ENCODE measurements around the gene ZNF773.
"Not testable (repeated sequence)": the region's sequence is repeated elsewhere in the genome, so short reads cannot be mapped to it uniquely, and the experiment has no call there.

The ZNF773 gene

DNA sequence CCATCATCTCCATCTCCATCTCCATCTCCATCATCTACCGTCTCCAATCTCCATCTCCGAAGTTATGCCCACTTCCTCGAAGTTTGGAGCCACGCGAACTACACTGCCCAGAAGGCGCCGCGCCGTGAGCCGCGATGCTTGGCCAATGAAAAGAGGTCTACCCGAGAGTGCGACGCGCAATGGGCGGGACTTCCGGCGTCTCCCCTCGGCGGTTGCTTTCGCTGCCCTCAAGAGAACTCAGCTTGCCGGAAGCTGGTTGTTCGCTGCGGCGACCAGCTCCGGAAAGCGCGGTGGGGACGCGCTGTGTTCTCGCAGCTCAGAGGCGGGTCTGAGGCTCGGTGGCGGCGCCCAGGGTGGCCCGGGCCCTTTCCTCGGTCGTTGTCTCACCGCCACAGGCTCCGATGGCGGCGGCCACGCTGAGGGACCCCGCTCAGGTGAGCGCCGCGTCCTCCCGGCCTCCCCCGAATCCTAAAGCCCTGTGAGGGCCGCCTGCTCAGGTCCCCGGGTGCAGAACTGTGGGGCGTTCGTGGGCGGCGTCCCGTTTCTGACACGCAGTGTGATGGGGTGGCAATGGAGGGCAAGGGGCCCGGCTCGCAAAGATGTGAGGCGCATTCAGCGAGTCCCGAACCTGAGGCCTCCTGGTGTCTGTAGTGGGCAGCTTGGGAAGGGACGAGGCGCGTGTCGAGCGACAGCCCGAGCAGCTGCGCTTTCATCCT lies at the start of gene ZNF773:
Gene ZNF773 (plus strand): TSS at position 259 of the 716 bp plus-strand sequence. CDS start 143 bp downstream, at position 402.
- H3K36me3 ChIP-seq (ENCODE audit: control insufficient read depth in 1 of 2, insufficient read depth in 2 of 2, low read length in 2 of 2): peaks cover 11 to 20% of the 10 kb centered on the region in 2 donors
- H3K9me3 ChIP-seq (ENCODE audit: control insufficient read depth in 1 of 2, low read length in 2 of 2): peaks cover 0 to 19% of the 10 kb centered on the region in 2 donors
- not testable (repeated sequence) for H3K4me1 ChIP-seq (ENCODE audit: control insufficient read depth in 1 of 2, insufficient read depth in 2 of 2, low read length in 2 of 2); H3K27me3 ChIP-seq (ENCODE audit: low read depth, low read length); H3K27ac ChIP-seq (ENCODE audit: low read length)
- H3K4me3 ChIP-seq (ENCODE audit: low read depth in 1 of 2, low read length in 2 of 2): peak within 1 kb of the TSS; percentile 56 to 71

DNA sequence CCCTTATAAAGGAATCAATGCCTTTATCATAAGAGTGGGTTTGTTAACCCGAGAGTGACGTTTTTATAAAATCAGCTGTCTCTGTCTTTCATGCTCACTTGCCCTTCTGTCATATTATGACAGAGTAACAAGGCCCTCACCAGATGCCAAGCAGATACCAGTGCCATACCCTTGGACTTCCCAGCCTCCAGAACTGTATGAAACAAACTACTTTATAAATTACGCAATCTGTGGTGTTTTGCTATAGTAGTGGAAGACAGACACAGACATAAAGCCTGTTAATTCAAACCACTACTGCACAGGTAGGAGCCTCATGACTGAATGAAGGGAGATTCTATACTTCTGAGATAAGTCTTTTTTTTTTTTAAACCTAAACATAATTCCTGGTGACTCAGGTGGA lies 47.4 kb upstream of the ZNF773 start:
- Histone ChIP-seq H3K4me1 (ENCODE audit: control insufficient read depth in 1 of 2, insufficient read depth in 2 of 2, low read length in 2 of 2) (no peaks in the 10 kb centered on the region), H3K27ac (ENCODE audit: low read length) (no peak overlapping the region), H3K36me3 (ENCODE audit: control insufficient read depth in 1 of 2, insufficient read depth in 2 of 2, low read length in 2 of 2) (peaks cover 0 to 42% of the 10 kb centered on the region in 2 donors), H3K27me3 (ENCODE audit: low read depth, low read length) (no peaks in the 10 kb centered on the region), H3K9me3 (ENCODE audit: control insufficient read depth in 1 of 2, low read length in 2 of 2) (peaks cover 26 to 43% of the 10 kb centered on the region in 2 donors), H3K4me3 (ENCODE audit: low read depth in 1 of 2, low read length in 2 of 2) (peak overlapping the region in 1 of 2 donors; percentile 37)

- H3K36me3 ChIP-seq (ENCODE audit: control insufficient read depth in 1 of 2, insufficient read depth in 2 of 2, low read length in 2 of 2): peaks cover 4 to 39% of the 10 kb centered on the region in 2 donors
- H3K9me3 ChIP-seq (ENCODE audit: control insufficient read depth in 1 of 2, low read length in 2 of 2): peaks cover 44 to 75% of the 10 kb centered on the region in 2 donors
- peak overlapping the region in 1 of 2 donors; percentile 64 for H3K4me3 ChIP-seq (ENCODE audit: low read depth in 1 of 2, low read length in 2 of 2)
- no peak overlapping the region for H3K27ac ChIP-seq (ENCODE audit: low read length)
- H3K4me1 ChIP-seq (ENCODE audit: control insufficient read depth in 1 of 2, insufficient read depth in 2 of 2, low read length in 2 of 2): no peaks in the 10 kb centered on the region
- H3K27me3 ChIP-seq (ENCODE audit: low read depth, low read length): no peaks in the 10 kb centered on the region
These were observed 33.9 kb upstream of the ZNF773 start for GRCh38 chr19:57465680-57466381.

DNA sequence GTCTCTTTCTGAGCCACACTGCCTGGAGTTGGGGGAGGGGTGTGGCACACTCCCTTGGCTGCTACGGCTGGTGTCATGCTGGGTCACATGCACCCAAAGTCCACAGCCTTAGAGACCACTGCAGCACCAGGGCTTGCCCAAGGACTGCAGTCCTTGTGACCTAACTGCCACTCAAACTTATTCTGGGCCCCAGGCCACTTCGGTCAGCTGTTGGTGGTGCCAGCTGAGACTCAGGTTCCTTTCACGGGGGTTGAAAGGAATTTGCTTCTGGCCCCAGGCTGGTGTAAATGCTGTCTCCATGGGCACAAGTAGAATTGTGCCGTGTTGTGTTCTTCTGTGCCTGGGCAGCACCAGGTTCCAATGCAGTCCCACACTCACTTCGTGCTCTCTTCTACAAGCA lies 33.2 kb upstream of the ZNF773 start:
- peaks cover 50 to 76% of the 10 kb centered on the region in 2 donors for H3K9me3 ChIP-seq (ENCODE audit: control insufficient read depth in 1 of 2, low read length in 2 of 2)
- peaks cover 4 to 45% of the 10 kb centered on the region in 2 donors for H3K36me3 ChIP-seq (ENCODE audit: control insufficient read depth in 1 of 2, insufficient read depth in 2 of 2, low read length in 2 of 2)
- H3K27ac ChIP-seq (ENCODE audit: low read length): no peak overlapping the region
- no peaks in the 10 kb centered on the region for H3K27me3 ChIP-seq (ENCODE audit: low read depth, low read length)
- no peaks in the 10 kb centered on the region for H3K4me1 ChIP-seq (ENCODE audit: control insufficient read depth in 1 of 2, insufficient read depth in 2 of 2, low read length in 2 of 2)
- peak overlapping the region; percentile 5 to 64 for H3K4me3 ChIP-seq (ENCODE audit: low read depth in 1 of 2, low read length in 2 of 2)

DNA sequence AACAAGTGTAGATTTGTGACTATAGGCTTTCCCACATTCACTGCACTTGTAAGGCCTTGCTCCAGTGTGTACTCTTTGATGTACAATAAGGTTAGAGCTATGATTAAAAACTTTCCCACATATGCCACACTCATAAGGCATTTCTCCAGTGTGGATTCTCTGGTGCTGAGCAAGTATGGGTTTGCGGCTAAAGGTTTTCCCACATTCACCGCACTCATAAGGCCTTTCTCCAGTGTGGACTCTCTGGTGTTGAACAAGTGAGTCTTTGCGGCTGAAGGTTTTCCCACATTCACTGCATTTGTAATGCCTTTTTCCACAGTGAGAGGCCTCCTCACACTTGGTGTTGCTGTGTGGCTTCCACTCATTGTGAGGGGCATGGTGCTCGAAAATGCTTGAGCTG lies 26.1 kb upstream of the ZNF773 start:
- peaks cover 0 to 11% of the 10 kb centered on the region in 2 donors for H3K4me1 ChIP-seq (ENCODE audit: control insufficient read depth in 1 of 2, insufficient read depth in 2 of 2, low read length in 2 of 2)
- H3K36me3 ChIP-seq (ENCODE audit: control insufficient read depth in 1 of 2, insufficient read depth in 2 of 2, low read length in 2 of 2): peaks cover 26 to 77% of the 10 kb centered on the region in 2 donors
- H3K9me3 ChIP-seq (ENCODE audit: control insufficient read depth in 1 of 2, low read length in 2 of 2): peaks cover 73 to 83% of the 10 kb centered on the region in 2 donors
- H3K27me3 ChIP-seq (ENCODE audit: low read depth, low read length): no peaks in the 10 kb centered on the region
- peak overlapping the region; percentile 30 to 96 for H3K4me3 ChIP-seq (ENCODE audit: low read depth in 1 of 2, low read length in 2 of 2)
- H3K27ac ChIP-seq (ENCODE audit: low read length): no peak overlapping the region

DNA sequence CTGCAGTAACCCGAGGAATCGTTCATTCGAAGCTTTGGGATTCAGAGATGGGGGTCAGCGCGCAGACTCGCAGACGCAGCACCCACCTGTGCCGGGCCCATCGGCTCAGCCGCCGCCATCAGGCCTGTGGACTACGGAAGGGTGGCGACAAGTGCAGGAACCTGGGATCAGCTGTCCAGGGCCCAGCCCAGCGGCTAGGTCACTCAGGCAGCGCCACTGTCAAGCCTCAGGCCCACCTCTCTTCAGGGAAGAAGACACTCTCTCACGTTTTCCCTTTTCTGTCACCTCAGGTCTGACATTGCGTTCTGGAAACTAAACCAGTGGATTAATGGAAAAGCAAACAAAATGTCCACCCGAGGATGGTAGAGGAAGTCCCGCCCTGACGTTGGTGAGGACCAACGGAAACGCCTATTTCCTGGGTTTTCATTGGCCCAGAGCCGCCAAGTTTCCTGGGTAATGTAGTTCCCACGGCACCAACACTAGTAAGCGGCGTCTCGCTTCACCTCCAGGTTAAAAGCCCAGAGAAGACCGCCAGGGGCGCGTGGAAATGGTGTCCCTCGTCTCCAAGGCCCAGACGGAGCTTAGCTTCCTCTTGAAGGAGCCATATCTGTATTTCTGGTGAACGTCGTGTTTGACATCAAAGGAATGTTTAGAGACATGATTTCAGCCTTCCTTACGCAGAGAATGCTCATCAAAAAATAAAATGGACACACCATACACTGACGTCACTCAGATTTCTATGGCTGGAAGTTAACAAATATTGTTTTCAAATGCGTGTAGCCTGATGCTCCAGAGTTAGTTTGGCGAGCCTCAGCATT lies 22.3 kb upstream of the ZNF773 start, which contains the start of gene ZNF772:
Gene ZNF772 (minus strand): TSS at position 376 of the 818 bp plus-strand sequence. CDS start 257 bp downstream, at position 119.
- Histone ChIP-seq H3K4me3 (ENCODE audit: low read depth in 1 of 2, low read length in 2 of 2) (peak within 1 kb of the TSS; percentile 89 to 96), H3K36me3 (ENCODE audit: control insufficient read depth in 1 of 2, insufficient read depth in 2 of 2, low read length in 2 of 2) (peaks cover 26 to 43% of the 10 kb centered on the region in 2 donors), H3K4me1 (ENCODE audit: control insufficient read depth in 1 of 2, insufficient read depth in 2 of 2, low read length in 2 of 2) (peaks cover 0 to 11% of the 10 kb centered on the region in 2 donors), H3K27me3 (ENCODE audit: low read depth, low read length) (no peaks in the 10 kb centered on the region), H3K27ac (ENCODE audit: low read length) (peak within 1 kb of the TSS; percentile 37), H3K9me3 (ENCODE audit: control insufficient read depth in 1 of 2, low read length in 2 of 2) (peaks cover 49 to 56% of the 10 kb centered on the region in 2 donors)

DNA sequence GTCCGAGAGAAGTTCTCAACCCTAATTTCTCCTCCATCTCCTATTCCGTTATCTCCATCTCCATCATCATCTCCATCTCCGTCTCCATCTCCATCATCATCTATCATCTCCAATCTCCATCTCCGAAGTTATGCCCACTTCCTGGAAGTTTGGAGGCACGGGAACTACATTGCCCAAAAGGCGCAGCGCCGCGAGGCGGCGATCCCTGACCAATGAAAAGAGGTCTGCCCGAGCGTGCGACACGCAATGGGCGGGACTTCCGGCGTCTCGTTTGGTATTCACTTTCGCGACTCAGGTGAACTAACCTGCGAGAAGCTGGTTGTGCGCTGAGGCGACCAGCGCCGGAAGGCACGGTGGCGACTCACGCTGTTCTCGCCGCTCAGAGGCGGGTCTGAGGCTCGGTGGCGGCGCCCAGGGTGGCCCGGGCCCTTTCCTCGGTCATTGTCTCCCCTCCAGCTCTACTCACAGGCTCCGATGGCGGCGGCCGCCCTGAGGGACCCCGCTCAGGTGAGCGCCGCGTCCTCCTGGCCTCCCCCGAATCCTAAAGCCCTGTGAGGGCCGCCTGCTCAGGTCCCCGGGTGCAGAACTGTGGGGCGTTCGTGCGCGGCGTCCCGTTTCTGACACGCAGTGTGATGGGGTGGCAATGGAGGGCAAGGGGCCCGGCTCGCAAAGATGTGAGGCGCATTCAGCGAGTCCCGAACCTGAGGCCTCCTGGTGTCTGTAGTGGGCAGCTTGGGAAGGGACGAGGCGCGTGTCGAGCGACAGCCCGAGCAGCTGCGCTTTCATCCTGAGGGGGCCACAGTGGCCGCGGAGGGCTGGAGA lies 12.1 kb upstream of the ZNF773 start, which contains the start of gene ZNF419:
Gene ZNF419 (plus strand): TSS at position 274 of the 822 bp plus-strand sequence. CDS start 201 bp downstream, at position 475.
- H3K4me1 ChIP-seq (ENCODE audit: control insufficient read depth in 1 of 2, insufficient read depth in 2 of 2, low read length in 2 of 2): not testable (repeated sequence)
- peak within 1 kb of the TSS; percentile 83 to 96 for H3K4me3 ChIP-seq (ENCODE audit: low read depth in 1 of 2, low read length in 2 of 2)

GRCh38 chr19:57488299-57488644 lies 11.5 kb upstream of the ZNF773 start:
- H3K4me1 ChIP-seq (ENCODE audit: control insufficient read depth in 1 of 2, insufficient read depth in 2 of 2, low read length in 2 of 2); H3K27me3 ChIP-seq (ENCODE audit: low read depth, low read length); H3K27ac ChIP-seq (ENCODE audit: low read length): not testable (repeated sequence)
- H3K9me3 ChIP-seq (ENCODE audit: control insufficient read depth in 1 of 2, low read length in 2 of 2): peaks cover 0 to 10% of the 10 kb centered on the region in 2 donors
- peak overlapping the region; percentile 8 to 96 for H3K4me3 ChIP-seq (ENCODE audit: low read depth in 1 of 2, low read length in 2 of 2)
- H3K36me3 ChIP-seq (ENCODE audit: control insufficient read depth in 1 of 2, insufficient read depth in 2 of 2, low read length in 2 of 2): peaks cover 9 to 31% of the 10 kb centered on the region in 2 donors

More for the DNA sequence above, 12.1 kb upstream of the ZNF773 start, which contains the start of gene ZNF419:
- not testable (repeated sequence) for H3K27me3 ChIP-seq (ENCODE audit: low read depth, low read length); H3K27ac ChIP-seq (ENCODE audit: low read length); H3K9me3 ChIP-seq (ENCODE audit: control insufficient read depth in 1 of 2, low read length in 2 of 2)
- peaks cover 8 to 25% of the 10 kb centered on the region in 2 donors for H3K36me3 ChIP-seq (ENCODE audit: control insufficient read depth in 1 of 2, insufficient read depth in 2 of 2, low read length in 2 of 2)

DNA sequence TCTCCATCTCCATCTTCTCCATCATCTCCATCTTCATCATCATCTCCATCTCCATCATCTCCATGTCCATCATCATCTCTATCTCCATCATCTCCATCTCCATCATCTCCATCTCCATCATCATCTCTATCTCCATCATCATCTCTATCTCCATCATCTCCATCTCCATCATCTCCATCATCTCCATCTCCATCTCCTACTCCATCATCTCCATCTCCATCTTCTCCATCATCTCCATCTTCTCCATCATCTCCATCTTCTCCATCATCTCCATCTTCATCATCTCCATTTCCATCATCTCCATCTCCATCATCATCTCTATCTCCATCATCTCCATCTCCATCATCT lies 432 bp upstream of the ZNF773 start:
- Histone ChIP-seq H3K36me3 (ENCODE audit: control insufficient read depth in 1 of 2, insufficient read depth in 2 of 2, low read length in 2 of 2) (peaks cover 8 to 20% of the 10 kb centered on the region in 2 donors), H3K4me3 (ENCODE audit: low read depth in 1 of 2, low read length in 2 of 2) (peak overlapping the region in 1 of 2 donors; percentile 71), H3K9me3 (ENCODE audit: control insufficient read depth in 1 of 2, low read length in 2 of 2) (peaks cover under 1 to 18% of the 10 kb centered on the region in 2 donors)
- H3K27me3 ChIP-seq (ENCODE audit: low read depth, low read length); H3K27ac ChIP-seq (ENCODE audit: low read length); H3K4me1 ChIP-seq (ENCODE audit: control insufficient read depth in 1 of 2, insufficient read depth in 2 of 2, low read length in 2 of 2): not testable (repeated sequence)

DNA sequence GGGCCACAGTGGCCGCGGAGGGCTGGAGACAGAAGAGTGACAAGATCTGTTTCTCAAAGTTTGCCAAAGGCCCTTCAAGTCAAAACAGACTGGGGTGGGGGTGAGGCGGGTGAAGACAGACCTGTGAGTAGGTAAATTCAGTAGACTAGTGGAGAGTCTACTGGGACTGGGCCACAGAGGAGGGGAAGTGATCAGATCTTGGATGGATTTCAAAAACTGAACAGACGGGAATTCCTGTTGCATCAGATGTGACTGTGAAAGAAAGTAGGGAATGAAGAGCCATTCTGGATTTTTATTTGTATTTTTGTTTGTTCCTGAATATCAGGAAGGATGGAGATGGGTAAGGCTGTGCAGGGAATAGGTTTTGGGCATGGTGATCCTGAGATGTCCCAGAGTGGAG lies 662 bp downstream of the ZNF773 start:
- not testable (repeated sequence) for H3K27me3 ChIP-seq (ENCODE audit: low read depth, low read length); H3K27ac ChIP-seq (ENCODE audit: low read length); H3K4me1 ChIP-seq (ENCODE audit: control insufficient read depth in 1 of 2, insufficient read depth in 2 of 2, low read length in 2 of 2)
- Histone ChIP-seq H3K4me3 (ENCODE audit: low read depth in 1 of 2, low read length in 2 of 2) (peak overlapping the region; percentile 56 to 71), H3K9me3 (ENCODE audit: control insufficient read depth in 1 of 2, low read length in 2 of 2) (peaks cover 0 to 19% of the 10 kb centered on the region in 2 donors), H3K36me3 (ENCODE audit: control insufficient read depth in 1 of 2, insufficient read depth in 2 of 2, low read length in 2 of 2) (peaks cover 11 to 19% of the 10 kb centered on the region in 2 donors)
